ENCODE results near the gene BOD1L1. TPM values are rescaled to one million over a fixed set of nuclear protein-coding genes. Genes with fewer than 3 reads are reported as not detected.
A peak's percentile ranks its signal among the peaks of the same experiment; 100 is the strongest.

Gene BOD1L1
- total RNA-seq, 1 experiment from 2014 or later: 18.1 TPM

DNA sequence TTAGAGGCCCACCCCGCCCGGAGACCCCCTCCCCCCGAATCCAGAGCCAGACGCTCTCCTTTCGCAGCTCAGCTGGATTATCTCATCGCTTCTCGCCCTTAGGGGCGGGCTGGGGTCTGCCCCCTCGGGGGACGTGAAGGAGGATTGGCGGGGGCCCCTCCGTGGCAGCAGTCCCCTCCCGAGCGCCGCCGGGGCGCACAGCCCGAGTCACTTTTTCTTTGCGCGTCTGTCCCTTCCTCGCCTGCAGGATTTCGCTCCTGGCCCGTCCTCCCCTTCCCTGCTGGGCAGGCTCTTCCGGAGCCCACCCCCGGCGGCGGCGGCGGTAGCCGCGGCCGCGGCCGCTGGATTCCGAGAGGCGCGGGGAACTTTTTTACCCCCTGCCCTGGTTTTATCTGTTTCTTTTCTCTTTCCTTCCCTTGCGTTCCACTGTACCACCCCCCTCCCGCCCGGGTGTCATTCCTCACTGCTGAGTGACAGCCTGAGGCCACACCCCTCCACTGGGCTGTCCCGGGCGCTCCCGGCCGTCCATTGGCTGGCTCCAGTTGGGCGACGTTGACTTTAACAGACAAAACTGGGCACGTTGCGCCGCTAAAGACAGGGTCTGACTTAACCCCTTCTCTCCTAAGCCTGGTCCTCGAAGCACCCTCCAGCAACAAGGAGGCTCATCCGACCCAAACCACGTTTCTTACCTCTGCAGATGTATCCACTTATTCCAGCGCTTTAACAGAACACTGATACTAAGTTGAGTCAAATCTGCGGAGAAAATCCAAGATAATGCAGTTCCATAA, 82.7 kb downstream of the BOD1L1 start:
- Histone ChIP-seq H3K27ac (ENCODE audit: low read length) (peak overlapping the region; percentile 72; the same call in 1 of the 2 replicates), H3K27me3 (ENCODE audit: control insufficient read depth, insufficient read depth, low read length) (0 out of 2 replicates have a peak, but pooled peaks cover 2% of the 10 kb centered on the region), H3K4me3 (ENCODE audit: low read depth in 2 of 2, low read length in 2 of 2) (peak overlapping the region; percentile 60 to 61), H3K4me1 (ENCODE audit: control insufficient read depth, insufficient read depth, low read length) (no peaks in the 10 kb centered on the region), H3K9me3 (ENCODE audit: control insufficient read depth, insufficient read depth, low read depth, low read length) (no peaks in the 10 kb centered on the region), H3K36me3 (ENCODE audit: control insufficient read depth, insufficient read depth, low read length) (no peaks in the 10 kb centered on the region)
- TF ChIP-seq POLR2AphosphoS5 (IDR thresholded peaks at IDR 0.05; ENCODE audit: low read depth, low read length) (no peak), SIN3A (IDR thresholded peaks at IDR 0.05; ENCODE audit: borderline replicate concordance, insufficient read depth, low read depth, low read length) (no peak), TCF7L2 (IDR thresholded peaks at IDR 0.05; ENCODE audit: low read depth, low read length) (no peak), REST (IDR thresholded peaks at IDR 0.05; ENCODE audit: insufficient read depth in 1 of 2, low read depth in 2 of 2, low read length in 1 of 2) (no peak)
- TF ChIP-seq, protein P1, sequence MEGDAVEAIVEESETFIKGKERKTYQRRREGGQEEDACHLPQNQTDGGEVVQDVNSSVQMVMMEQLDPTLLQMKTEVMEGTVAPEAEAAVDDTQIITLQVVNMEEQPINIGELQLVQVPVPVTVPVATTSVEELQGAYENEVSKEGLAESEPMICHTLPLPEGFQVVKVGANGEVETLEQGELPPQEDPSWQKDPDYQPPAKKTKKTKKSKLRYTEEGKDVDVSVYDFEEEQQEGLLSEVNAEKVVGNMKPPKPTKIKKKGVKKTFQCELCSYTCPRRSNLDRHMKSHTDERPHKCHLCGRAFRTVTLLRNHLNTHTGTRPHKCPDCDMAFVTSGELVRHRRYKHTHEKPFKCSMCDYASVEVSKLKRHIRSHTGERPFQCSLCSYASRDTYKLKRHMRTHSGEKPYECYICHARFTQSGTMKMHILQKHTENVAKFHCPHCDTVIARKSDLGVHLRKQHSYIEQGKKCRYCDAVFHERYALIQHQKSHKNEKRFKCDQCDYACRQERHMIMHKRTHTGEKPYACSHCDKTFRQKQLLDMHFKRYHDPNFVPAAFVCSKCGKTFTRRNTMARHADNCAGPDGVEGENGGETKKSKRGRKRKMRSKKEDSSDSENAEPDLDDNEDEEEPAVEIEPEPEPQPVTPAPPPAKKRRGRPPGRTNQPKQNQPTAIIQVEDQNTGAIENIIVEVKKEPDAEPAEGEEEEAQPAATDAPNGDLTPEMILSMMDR (IDR thresholded peaks at IDR 0.05): no peak
- no TSS peak for BruUV-seq (replicated peaks)
- ATAC-seq (peak; percentile 95), DNase-seq (ENCODE audit: low read depth, low spot score) (no peak)
- intact Hi-C loops (cut with micrococcal nuclease; ENCODE audit: unreplicated experiment): loop anchor here (10.0 kb wide), 1 partner anchor 160 kb away; no protein-coding TSS in a partner anchor
- POLR2A ChIA-PET: no interaction called here
- CTCF ChIA-PET: no interaction called here
- in situ Hi-C loops (cut with HindIII; ENCODE audit: low pct_unique_long_range_greater_than_20kb, low sequenced_read_pairs): no loop called here

DNA sequence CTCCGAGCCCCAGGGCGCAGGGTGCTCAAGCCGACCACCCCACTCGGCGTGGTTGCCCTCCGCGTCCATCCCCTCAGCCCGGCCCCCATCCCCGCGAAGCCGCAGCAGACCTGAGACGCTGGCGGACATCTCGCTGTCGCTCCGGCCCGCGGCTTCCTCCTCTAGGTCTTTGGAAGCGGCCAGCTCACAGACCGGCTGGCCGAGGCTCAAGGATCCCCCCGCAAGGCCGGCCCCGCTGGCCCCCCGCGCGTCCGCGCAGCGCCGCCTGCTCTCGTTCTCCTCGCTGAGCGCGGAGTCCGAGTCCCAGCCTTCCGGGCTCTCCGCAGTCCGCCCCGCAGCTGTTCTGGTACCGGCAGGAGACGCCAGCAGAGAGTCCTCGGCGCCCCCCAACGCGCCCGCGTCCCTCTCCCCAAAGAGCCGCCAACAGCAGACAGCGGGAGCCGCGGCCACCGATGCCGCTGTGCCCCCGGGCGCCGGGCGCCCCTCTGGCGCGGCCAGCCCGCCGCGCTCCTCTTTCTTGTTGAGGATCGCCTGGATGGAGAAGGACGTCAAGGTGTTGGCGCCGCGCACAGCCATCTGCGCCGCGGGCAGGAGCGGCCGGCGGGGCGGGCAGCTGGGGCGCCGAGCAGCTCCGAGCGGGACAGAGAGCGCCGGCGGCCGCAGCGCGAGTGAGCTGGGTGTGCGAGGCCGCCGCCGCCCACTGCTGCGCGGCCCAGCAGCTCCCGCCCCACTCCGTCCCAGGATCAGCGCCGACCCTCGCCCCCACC, 83.5 kb downstream of the BOD1L1 start, which contains the start of gene NKX3-2:
TSS of gene NKX3-2 (minus strand) at position 670 of the 767 bp plus-strand sequence. CDS start at position 576, 94 bp downstream.
- Histone ChIP-seq H3K9me3 (ENCODE audit: control insufficient read depth, insufficient read depth, low read depth, low read length) (no peaks in the 10 kb centered on the region), H3K4me1 (ENCODE audit: control insufficient read depth, insufficient read depth, low read length) (no peaks in the 10 kb centered on the region), H3K27ac (ENCODE audit: low read length) (peak within 1 kb of the TSS; percentile 72; the same call in 1 of the 2 replicates), H3K27me3 (ENCODE audit: control insufficient read depth, insufficient read depth, low read length) (0 out of 2 replicates have a peak, but pooled peaks cover 2% of the 10 kb centered on the region), H3K4me3 (ENCODE audit: low read depth in 2 of 2, low read length in 2 of 2) (peak within 1 kb of the TSS; percentile 60 to 61), H3K36me3 (ENCODE audit: control insufficient read depth, insufficient read depth, low read length) (no peaks in the 10 kb centered on the region)
- in situ Hi-C loops (cut with HindIII; ENCODE audit: low pct_unique_long_range_greater_than_20kb, low sequenced_read_pairs): no loop called here
- ChIA-PET CTCF (no interaction called here), POLR2A (no interaction called here)
- DNase-seq (ENCODE audit: low read depth, low spot score) (no peak), ATAC-seq (peak; percentile 58)
- TF ChIP-seq SIN3A (IDR thresholded peaks at IDR 0.05; ENCODE audit: borderline replicate concordance, insufficient read depth, low read depth, low read length) (no peak), REST (IDR thresholded peaks at IDR 0.05; ENCODE audit: insufficient read depth in 1 of 2, low read depth in 2 of 2, low read length in 1 of 2) (no peak), POLR2AphosphoS5 (IDR thresholded peaks at IDR 0.05; ENCODE audit: low read depth, low read length) (no peak), TCF7L2 (IDR thresholded peaks at IDR 0.05; ENCODE audit: low read depth, low read length) (no peak)
- TF ChIP-seq, protein P1 (IDR thresholded peaks at IDR 0.05): no peak
- intact Hi-C loops (cut with micrococcal nuclease; ENCODE audit: unreplicated experiment): loop anchor here (10.0 kb wide), 1 partner anchor 159 kb away; no protein-coding TSS in a partner anchor
- no TSS peak for BruUV-seq (replicated peaks)
